Liver (tissue), 3 donors: ENCODE measurements around the gene PLA2G5.

Source experiments
- ATF3 ChIP-seq: IDR thresholded peaks from 2 replicates; pipeline ENCODE4 v1.6.1; 2016; ENCODE audit warnings: antibody characterized with exemption
- CTCF ChIP-seq: fragments of 150-350 bp; IDR thresholded peaks from 2 replicates; pipeline ENCODE4 v1.5.1; 2017; ENCODE audit warnings: improper control_type of control experiment, low read depth, low read length; ENCODE audit not compliant: missing input control
- EGR1 ChIP-seq, 2 donors: IDR thresholded peaks; 2 replicates each; pipeline ENCODE4 v1.6.1; 2016 to 2018; ENCODE audit warnings: antibody characterized with exemption in 2 of 2, low read depth in 2 of 2
- RAD21 ChIP-seq, 2 donors: IDR thresholded peaks; 2 replicates each; pipeline ENCODE4 v1.6.1; 2016; ENCODE audit warnings: antibody characterized with exemption in 2 of 2, mild to moderate bottlenecking in 2 of 2
- donor health status: healthy.
- donor health status: healthy.

DNA sequence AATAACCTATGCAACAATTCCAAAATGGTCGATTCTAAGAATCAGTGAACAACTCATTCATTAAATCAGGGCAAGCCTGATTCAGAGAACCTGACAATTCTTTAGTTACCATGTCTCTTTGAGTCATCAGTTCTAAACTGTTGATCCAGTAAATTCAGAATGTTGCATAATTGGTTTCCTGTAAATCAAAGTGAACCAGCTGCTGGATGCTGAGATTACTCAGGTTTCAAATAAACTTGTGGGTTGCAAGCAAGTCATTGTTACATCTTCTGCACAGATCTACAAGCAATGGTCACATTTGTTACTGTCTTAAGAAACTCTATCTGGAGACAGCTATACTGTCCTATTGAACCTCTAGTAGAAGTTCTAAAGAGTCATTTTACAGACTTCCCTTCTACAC, 32.9 kb downstream of the PLA2G5 start:
- TF ChIP-seq EGR1 (IDR thresholded peaks at IDR 0.05; ENCODE audit: low read depth in 2 of 2) (no peak), RAD21 (IDR thresholded peaks at IDR 0.05) (no peak), ATF3 (no peak), CTCF (no peak)
